Kidney tubule cell (primary cell): ENCODE data around the gene BDH1.

ENCODE experiments used
- DNase-seq: peaks from one replicate; pipeline ENCODE4 v3.0.0-alpha.2; 2018; ENCODE audit warnings: low spot score

BDH1 gene

DNA sequence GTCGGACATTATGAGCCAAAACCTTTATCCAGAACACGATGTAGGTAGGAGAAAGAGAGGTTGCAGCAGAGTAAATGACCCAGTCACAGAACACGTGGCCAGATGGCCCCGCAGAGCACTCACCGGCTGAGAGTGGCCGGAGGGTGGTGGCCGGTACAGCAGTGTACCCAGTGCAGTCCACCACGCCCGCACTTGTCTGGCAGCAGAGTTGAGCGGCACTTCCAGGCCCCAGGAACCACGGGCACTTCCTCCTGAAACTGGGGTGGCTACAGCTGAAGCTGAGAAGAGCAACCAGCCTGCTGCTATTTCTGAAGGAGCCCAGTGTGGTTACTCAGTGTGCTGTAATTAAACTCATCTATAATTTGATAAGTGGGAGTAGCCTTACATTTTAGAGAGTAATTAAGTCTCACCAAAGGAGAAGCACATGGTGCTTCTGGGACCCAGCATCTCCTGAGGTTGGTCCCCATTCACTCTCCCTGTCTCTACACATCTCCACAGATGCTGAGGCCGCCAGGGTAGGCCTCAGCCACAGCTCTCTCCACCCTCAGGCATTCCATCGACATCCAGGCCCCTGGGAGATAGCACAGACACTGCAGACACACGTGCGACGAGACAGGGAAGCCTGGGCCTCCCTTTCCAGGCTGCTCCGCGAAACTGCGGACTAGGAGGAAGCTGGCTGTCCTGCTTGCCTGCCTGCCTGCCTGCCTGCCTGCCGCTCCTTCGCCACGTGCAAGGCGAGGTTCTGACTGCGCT is 49.8 kb downstream of the BDH1 start:
- DNase-seq = no peak

DNA sequence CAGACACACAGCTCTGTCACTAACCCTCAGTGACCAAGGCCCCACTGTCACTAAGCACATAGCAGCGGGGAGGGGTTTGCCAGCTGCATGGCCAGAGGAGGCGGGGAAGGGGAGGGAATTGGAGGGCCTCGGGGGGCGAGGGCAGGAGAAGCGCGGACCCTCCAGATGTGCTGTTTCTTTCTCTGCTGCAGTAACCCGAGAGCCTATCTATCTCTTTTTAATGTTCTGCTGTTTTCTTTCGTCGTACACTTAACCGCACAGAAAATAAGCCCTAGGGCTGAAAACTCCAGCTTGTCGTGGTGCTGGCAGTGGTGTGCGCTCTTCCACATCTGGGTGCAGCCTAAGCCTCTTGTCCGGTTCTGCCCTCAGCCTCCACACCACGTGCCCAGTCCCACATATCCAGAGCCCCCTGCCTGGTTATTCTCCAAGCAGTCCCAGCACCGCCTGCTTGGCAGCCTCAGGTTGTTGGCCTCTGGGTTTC is 51.1 kb downstream of the BDH1 start:
- DNase-seq = no peak

DNA sequence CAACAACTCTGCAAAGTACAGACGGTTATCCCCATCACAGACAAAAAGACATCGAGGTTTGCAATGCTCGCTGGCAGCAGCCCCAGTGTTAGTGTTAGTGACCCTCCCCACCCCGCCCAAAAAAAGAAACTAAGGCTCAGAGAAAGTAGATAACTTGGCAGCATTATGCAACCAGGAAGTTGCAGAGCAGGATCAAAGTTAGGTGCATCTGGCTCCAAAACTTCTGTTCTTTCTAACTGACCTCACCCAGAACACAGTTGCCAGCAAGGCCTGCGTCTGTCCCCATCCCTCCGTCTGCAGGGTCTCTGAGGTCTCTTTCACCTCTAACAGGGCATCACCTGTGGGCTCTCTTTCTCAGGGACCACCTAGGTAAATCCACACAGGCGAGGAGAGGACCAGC is 51.5 kb downstream of the BDH1 start:
- DNase-seq = no peak

DNA sequence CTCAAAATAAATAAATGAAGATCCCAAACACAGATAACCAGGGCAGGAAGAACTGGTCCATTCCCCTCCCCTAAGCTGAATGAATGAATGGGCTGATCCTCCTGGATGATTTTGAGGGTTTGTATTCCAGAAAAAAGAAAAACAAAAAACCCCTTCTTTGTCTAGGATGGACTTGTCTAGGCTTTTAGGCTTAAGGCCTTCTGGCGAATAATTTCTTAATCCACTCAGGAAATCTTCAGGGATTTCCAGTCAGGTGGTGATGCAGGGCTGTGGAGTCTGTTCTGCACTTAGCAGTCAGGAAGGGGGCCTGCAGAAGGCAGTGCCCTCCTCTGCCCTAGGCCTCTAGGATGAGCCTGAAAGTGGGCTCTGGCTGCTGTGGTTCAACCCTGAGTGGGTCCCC is 52.1 kb downstream of the BDH1 start:
- no peak for DNase-seq

DNA sequence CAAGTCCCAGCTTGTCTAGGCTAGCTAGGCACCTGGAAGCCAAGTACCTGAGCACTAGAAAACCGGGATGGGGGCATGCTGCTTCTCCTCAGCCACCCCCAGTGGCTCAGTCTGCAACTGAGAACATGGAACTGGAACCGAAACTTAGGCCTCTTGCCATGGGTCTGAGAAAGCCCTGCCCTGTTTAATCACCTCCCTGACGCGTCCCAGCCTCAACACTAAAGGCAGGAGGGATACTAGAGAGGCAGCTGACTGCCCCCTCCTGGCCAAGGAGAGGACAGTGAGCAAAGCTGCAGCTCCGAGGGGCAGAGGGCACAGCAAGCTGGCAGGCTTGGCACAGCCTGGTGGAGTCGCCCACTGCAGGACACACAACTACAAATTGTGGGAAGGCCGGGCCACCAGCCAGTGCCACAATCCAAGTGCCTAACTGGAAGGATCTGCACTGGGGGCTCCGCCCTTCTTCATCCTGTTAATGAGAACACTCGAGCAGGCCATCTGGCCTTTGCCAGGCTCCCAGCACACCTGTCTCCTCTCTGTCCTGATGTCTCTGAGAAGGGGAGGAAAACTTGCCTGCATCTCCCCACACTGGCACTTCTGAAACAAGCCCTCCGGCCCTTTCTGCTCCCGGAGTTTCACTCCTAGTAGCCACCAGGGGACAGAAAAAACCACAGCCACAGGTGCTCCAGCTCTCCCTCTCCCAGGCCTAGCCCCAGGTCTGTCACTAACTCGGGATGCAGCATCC is 53.7 kb downstream of the BDH1 start:
- DNase-seq = peak; percentile 87

DNA sequence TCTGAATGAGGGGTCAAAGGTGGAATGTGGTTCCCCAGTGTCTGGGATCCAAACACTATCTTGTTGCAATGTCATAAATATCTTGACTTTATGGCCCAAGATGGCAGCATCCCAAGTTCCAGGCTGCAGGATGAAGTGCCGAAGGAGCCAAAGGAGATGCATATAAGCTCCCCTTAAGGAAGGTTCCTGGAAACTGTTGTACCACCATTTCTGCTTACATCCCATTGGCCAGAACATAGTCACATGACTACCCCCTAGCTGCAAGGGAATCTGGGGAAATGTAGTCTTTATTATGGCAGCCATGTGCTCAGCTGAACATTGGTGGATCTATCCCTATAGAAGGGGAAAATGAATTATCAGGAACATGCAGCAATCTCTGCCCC is 54.3 kb downstream of the BDH1 start:
- peak; percentile 45 for DNase-seq

DNA sequence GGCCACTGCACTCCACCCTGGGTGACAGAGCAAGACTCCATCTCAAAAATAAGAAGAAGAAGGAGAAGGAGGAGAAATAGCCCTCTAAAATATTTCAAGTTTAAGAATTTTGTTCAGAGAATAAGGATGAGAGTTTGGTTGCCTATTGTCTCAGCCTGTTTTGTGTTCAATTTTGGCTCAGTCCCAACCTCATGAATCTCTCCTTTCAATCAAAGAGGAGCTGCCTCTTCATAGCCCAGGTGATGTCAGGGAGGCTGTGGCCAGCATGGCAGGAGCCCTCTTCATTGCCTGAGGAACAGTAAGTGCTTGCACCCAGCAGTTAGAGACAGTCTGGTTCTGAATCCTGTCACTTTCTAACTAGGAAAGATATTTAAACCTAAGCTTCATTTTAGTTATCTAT is 55.0 kb downstream of the BDH1 start:
- no peak for DNase-seq

DNA sequence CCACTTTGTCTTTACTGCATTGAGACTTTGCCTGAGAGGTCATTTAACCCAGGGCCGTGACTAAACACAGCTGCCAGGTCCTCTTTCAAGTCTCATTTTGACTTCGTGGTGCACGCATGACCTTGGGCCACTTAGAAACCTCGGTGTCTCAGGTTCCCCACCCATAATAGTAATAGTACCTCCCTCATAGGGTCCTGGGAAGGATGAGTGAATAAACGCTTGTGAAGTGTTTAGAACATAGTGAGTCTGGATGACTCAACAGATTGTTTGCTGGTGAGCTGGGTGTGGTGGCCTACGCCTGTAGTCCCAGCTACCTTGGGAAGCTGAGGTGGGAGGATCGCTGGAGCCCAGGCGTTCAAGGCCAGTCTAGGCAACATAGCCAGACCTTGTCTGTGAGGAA is 56.3 kb downstream of the BDH1 start:
- peak; percentile 70 for DNase-seq

DNA sequence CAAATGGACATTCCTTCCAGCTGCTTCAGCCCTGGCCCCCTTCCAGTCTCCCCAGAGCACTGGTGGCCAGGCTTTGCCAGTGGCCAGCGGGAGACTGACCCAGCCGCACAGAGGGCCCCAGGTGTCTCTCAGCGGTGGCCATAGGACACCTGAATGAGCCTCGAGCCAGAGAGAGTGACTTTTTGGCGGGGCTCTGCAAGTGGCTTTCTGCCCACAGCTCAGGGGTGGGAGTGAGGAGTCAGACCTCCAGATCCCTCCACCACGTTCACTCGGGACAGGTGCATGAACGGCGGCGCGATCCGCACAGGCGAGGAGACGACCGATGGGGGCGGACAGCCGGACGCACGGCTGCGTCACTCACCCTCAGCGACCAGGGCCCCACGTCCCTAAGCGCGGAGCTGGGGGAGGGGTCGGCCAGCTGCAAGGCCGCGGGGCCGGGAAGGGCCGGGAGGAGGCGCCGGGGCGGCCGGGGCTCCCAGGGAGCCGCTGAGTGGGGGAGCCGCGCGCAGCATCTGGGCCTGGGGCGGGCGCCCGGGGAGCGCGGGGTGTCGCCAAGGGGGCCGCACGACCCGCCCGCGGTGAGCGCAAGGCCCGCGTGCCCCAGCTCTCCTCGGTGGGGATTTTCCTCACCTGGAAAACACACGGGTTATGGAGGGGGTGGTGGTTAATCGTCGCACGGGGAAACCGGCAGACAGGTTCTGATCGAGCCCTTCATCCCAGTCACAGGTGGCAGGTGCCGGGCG is 57.1 kb downstream of the BDH1 start:
- DNase-seq = no peak

DNA sequence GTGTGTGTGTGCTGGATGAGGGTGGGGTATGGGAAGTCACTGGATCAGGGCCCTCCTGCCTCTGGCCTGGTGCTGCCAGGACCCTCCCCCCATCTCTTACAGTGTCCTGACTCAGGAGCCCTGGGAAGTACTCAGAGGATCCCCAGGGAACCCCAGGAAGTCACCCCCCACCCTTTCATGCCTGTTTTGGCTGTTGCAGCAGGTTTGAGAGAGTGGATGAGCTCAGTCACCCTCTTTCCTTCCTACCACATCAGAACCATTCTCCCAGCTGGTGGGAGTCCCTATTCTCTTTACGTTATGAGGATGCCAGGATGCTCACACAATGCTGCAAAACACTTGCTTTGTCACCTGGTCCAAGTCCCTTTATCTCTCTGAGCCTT is 59.0 kb downstream of the BDH1 start:
- no peak for DNase-seq

DNA sequence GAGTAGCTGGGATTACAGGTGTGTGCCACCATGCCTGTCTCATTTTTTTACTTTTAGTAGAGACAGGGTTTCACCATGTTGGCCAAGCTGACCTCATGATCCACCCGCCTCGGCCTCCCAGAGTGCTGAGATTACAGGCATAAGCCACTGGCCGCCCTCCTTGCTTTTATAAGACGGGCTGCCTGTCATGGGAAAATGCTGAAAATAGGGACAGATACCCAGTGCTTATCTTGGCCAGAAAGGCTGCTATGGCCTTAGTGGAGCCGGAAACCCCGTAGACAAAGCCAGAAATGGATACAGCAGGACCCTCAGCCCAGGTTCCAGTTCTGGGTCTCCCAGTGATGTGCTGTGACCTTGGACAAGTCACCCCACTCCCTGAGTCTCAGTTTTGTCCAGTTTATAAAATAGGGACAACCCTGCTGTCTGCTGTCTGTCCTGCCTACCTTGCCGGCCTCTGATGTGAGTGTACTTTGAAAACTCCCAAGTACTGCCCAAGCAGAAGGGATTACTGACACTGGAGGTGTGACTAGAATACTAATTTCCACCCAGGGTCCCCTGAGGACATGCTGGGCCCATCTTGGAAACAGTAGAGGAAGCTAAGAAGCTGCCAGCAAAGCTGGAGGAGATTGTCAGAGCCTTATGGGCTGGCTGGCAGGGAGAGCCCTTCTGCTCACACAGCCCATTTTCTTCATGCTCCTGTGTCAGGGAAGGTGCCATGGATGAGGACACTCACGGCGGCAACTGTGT is 59.6 kb downstream of the BDH1 start:
- no peak for DNase-seq

DNA sequence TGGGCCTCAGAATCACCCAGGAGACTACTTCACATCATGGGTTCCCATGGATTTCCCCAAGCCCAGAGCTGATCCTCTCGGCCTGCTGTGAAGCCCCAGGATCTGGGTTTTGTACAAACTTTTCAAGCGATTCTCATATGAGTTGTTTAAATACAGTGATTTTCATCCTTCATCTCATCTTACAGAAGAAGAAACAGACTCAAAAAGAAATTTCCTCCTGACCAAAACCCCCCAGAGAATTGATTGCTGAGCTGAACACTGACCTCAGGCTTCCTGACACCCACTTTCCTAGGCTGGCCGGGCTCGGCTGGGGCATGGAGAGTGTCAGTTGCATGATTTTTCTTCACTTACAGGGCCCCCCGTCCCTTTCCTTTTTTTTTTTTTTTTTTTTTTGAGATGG is 60.3 kb downstream of the BDH1 start:
- no peak for DNase-seq

DNA sequence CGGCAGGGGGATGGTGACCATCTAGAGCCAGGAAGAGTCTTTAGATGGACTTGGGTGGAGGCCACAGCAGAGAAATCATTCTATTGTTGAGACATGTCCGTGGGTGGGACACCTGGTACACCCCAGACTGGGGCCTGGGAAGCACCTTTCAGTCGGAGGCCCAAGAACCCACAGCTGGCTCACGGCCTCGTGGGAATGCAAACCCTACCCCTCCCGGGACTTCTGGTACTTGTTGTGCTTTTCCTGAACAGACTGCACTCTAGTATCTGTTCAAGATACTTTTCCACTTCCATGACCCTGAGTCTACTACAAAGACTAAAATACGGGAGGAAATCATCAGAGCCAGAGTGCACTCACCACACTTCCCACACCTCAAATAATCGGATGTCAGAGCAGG is 60.7 kb downstream of the BDH1 start:
- no peak for DNase-seq

DNA sequence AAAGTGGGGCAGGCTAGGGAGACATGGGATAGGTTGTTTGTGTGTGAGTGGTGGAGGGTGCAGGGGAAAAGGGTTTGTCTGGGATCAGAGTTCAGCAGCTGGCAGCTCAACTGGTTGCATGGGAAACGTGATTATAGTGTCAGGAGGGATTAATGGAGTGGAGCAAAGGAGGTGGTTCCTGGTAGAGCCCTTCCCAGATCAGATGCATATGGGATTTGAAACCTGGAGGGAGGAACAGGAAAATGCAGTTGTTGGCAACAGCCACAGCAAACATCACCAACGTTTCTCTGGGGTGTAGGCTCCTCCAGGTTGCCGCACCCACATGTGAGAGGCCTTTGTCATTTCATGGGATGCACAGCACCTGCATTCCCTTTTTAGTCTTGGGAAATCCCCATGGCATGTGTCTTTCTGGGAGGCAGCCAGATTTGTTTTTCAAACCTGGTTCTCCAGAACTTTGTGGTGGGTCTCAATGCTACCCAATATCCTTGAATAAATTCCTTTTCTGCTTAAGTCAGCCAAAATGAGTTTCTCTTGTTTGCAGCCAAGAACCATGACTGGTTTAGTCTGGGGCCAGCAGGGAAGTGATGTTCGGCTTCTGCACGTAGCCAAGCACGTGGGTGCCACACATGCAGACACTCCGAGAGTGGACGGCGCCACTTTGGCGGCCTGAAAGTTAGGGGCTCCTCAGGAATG is 61.3 kb downstream of the BDH1 start:
- peak; percentile 83 for DNase-seq

DNA sequence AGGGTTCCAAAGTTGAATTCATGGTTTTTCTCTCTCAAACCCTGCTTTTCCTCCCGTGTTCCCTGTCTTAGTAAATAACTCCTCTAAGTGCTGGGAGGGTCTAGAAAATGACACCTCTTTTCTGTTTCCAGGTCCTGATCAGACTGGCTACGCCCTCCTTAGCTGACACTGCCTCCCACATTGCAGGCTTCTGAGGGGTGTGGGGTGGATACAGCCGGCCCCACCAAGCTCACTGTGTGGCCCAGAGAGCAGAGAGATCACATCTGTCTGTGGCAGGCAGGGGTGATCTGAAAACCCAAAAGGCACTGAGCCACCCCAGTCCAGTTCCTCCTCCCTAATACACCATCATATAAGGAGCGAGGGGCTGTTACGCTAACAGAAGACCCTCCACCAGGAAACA is 62.7 kb downstream of the BDH1 start:
- DNase-seq = no peak

DNA sequence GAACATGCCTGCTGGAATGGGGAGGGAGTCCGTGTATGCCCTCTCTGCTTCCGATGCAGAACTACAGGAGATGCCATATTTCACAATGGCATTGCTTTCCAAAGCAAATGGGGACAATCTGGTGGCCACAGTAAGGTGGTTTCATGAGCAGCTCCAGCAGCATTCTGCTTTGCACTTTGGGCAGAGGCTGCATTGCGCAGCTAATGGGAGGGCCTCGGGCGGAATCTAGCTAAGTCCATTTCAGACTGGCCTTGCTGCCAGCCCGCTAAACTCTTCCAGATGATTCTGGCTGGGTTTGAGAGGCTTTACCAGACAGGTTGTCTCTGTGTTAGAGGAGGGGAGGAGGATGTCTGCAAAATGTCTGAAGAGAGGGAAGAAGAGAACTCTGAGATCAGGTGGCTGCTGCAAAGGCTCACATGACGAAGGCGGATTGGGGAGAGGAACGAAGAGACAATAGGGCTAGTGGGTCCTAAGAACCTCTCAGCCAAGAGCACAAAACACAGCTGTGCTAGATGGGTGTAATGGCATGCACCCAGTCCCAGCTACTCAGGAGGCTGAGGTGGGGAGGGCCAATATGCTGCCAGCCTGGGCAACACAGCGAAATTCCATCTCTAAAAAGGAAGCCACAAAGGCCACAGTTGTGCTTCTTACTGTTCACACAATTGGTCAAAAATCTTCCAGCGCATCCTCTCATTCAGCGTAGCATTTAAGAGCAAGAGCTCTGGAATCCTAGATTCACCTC is 63.7 kb downstream of the BDH1 start:
- DNase-seq = no peak

DNA sequence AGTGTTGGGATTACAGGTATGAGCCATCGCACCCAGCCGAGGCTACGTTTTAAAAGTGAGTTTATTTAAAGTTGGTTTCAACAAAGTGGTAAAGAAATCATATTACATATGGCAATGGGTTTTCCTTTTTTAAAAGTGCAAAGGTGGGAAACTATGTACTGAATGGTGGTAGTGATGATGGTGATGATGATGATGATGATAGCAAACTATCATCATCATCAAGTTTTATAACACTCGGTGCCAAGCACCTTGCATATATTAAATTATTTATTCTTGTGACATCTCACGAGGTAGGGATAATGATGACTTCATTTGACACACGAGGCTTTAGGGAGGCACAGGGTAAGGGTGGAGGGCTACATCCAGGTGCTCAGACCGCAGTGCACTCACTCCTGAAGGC is 64.3 kb downstream of the BDH1 start:
- DNase-seq = no peak

DNA sequence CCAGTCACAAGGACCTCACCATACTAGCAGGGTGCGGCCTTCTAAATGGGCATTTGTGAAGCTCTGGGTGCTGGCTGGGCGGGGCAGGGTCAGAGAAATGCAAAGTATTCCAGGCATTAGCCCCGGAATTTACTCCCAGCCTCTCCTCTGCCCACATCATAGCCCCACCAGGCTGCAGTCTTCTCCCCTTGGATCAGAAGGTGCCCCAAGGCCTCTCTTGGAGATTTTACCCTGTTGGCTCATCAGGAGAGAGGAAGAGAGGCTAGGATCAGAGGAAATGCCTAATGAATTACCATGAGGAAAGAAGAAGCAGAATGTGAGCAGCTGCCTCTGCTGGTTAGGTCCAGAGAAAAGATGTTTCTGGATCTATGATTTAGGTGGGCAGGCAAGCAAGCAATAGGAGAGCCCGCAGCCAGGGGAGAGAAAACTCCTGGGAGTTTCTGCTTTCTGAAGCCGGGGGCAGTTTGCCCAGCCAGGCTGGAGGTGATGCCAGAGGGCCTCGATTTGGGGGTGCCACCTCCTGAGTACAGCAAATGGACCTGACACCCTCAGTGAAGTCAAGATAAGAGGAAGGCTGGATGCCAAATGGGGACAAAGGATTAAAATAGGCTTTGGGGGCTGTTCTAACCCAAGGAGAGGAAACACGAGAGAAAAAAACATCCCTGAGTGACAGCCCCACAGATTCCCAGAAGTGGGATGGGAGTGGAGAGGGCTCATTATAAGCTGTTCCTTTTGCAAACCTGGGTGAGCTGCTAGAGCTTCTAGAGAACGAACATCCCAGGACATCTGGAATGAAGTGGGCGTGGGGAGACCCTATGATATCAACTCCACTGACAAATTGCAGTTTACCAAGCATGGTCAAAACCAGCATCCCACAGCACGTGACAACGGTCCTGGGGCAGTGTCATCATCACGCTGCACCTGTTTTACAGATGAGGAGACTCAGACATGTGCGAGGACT is 65.4 kb downstream of the BDH1 start:
- DNase-seq = peak; percentile 85

DNA sequence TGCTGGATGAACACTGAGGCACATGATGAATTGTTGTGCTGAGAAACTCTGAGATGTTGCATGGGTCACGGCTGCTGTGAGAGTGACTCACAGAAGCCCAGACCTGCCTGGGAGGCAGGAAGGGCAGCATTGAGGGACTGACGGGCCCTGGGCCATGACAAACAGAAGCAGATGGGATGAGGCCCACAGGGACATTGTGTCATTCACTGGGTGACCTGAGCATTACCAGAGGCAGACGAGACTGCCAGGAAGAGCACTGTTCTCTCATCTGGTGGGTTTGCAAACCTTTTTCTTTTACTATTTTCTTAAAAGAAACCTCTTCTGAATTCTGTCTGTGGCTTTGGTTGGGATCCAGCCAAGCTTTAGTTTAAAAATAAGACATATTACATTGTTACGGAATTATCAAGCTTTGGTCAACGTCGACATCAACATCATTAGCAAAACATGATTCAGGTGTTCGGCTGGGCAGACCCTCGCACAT is 67.8 kb downstream of the BDH1 start:
- DNase-seq = peak; percentile 96

DNA sequence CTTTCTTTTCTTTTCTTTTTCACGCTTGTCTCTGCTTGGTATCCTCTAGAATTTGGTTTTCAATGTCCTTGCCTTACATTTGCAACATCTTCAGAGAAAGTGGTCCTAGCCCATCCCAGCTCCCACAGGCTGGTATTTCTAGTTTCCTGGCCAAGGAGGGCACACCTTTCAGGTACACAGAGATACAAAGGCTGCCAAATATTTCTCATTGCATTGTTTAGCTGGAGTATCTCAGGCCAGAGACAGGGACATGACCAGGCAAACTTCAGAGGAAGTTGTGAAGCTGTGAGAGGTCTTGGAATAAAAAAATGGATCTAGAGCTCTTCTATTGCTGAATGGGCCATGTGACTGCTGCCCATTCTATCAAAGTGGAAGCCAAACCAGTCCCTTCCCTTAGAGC is 68.9 kb downstream of the BDH1 start:
- DNase-seq = no peak
